ENCODE measurements around the gene PRICKLE2.

Gene PRICKLE2

GRCh38 chr3:64133272-64133671 is 92.0 kb downstream of the PRICKLE2 start:
- no peak for DNase-seq (ENCODE audit: low read depth)

GRCh38 chr3:64131725-64132469 is 93.4 kb downstream of the PRICKLE2 start:
- DNase-seq (ENCODE audit: low read depth), result no peak

DNA sequence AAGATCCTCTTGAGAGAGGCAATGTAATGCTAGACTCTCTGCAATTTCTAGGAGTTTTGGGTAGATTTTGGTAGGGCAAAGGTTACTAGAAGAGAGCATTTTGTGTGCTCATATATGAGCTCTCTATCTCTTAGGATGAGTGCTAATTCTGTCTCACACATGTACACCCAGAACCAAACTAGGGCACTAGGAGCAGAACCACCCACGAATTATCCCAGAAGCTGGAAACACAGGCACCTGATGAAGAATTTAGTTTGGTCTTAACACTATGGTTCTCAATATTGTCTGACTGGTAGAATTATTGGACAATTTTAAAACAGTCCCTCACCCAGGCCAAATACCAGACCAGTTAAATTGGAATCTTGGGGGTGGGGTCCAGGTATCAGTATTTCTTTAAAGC is 94.8 kb downstream of the PRICKLE2 start:
- DNase-seq (ENCODE audit: low read depth), result no peak

DNA sequence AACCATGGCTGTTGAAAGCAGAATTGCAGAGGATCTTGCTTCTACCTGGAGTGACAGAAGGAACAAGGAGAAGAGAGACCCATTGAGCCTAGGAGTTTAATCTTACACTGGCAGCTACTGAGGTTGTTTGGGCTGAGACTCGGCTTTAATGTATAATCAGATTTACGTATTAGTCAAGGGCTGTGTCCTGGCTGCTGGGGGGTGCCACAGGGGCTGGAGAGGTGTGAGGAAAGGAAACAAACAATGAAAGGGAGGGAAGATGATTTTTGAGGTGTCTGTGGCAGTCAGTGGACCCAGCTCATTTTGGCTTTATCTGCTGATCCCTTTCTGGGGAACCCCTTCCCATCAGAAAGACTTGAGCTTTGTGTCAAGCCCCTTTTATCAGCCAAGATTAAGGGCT is 95.7 kb downstream of the PRICKLE2 start:
- DNase-seq (ENCODE audit: low read depth), result no peak

GRCh38 chr3:64129106-64129505 is 96.2 kb downstream of the PRICKLE2 start:
- DNase-seq (ENCODE audit: low read depth), result no peak

- no peak for DNase-seq (ENCODE audit: low read depth)
Observed at GRCh38 chr3:64125561-64125960, 99.7 kb downstream of the PRICKLE2 start.

- DNase-seq (ENCODE audit: low read depth), result no peak
Observed at GRCh38 chr3:64123931-64124330, 101.3 kb downstream of the PRICKLE2 start.

GRCh38 chr3:64122476-64122875 is 102.8 kb downstream of the PRICKLE2 start:
- DNase-seq (ENCODE audit: low read depth), result no peak

DNA sequence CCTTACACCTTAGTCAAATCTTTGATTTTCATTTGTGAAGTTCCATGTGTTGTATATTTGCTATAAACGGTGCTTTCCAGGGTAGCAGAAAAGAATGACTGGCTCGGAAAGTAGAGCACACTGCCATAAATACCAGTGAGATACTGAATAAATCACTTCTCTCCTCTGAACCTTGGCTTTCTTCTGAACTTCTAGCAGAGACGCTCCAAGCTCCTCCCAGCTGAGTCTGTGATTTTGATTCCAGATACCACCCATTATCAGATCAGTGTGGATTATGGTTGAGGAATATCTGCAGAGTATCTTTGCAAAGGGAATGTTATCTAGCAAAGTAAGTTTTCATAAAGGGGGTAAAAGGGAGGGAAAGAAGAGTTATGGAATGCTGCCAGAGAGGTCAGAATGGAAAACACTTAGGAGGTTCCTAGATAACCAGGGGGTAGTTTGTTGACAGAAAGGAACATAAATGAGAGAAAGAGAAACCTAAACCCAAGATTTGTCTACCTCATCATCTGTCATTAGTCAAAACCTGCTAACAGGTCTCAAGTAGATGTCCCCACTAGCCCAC is 103.4 kb downstream of the PRICKLE2 start:
- DNase-seq (ENCODE audit: low read depth), result no peak

GRCh38 chr3:64120876-64121275 is 104.4 kb downstream of the PRICKLE2 start:
- DNase-seq (ENCODE audit: low read depth), result no peak

GRCh38 chr3:64117483-64117882 is 107.8 kb downstream of the PRICKLE2 start:
- no peak for DNase-seq (ENCODE audit: low read depth)

- no peak for DNase-seq (ENCODE audit: low read depth)
Observed at GRCh38 chr3:64114651-64115050, 110.6 kb downstream of the PRICKLE2 start.

- no peak for DNase-seq (ENCODE audit: low read depth)
Observed at GRCh38 chr3:64111872-64112271, 113.4 kb downstream of the PRICKLE2 start.

DNA sequence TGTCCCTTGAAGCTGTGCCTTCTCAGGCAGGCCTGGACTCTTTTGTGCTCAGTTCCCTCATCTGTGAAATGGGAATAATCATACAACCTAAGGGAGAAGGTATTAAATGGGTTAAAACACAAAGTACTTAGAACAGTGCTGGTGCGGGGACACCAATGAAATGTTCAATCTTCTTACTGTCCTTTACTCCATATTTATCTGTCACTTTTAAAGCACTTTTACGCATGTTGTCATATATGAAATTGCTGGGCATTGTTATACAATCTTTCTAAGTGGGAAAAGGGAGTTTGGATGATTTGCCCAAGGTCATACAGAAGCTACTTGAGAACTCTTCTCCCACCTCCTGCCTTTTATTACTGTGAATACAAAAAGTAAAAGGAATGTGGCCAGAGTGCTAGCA is 114.2 kb downstream of the PRICKLE2 start:
- no peak for DNase-seq (ENCODE audit: low read depth)

- DNase-seq (ENCODE audit: low read depth), result no peak
Observed at GRCh38 chr3:64110071-64110470, 115.2 kb downstream of the PRICKLE2 start.

- no peak for DNase-seq (ENCODE audit: low read depth)
Observed at GRCh38 chr3:64109438-64109837, 115.8 kb downstream of the PRICKLE2 start.

DNA sequence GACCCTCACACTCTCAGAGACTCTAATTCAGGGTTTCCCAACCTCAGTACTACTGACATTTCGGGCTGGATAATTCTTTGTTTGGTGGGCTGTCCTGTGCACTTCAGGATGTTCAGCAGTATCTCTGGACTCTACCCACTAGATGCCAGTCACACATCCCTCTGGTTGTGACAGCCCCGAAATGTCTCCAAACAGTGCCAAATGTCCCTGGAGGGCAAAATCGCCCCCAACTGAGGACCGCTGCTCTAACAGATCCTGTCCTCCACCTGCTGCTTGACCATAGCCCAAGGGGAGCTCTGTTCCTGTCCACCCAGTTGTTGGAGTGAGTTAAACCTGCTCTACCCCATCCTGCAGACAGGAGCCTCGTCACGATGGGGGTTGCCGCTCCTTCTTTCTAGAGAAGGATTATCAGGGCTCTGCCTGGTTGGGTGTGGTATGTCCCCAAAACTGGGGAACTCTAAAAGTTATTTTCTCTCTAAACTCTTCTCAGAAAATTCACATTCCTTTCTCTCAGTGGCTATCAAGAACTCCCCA is 116.4 kb downstream of the PRICKLE2 start:
- no peak for DNase-seq (ENCODE audit: low read depth)

DNA sequence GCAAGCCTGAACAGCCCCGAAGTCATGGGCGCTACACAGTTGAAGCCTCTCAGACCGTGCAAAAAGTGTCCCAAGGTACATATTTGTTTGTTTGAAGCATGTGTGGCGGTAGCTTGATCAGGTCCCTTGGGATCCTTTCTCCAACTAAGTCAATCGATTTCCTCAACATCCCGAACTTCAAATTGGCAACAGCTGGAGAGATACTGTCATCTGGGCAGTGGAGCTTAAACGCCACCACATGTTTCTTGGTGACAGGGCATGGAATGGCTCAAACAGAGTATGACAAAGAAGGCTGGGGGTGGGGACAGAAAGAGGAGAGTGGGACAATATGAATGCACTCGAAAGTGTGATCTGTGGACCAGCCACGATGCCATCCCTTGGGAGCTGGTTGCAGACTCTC is 117.0 kb downstream of the PRICKLE2 start:
- DNase-seq (ENCODE audit: low read depth), result no peak

- DNase-seq (ENCODE audit: low read depth), result no peak
Observed at GRCh38 chr3:64107190-64107589, 118.1 kb downstream of the PRICKLE2 start.

GRCh38 chr3:64105816-64106215 is 119.5 kb downstream of the PRICKLE2 start:
- no peak for DNase-seq (ENCODE audit: low read depth)

DNA sequence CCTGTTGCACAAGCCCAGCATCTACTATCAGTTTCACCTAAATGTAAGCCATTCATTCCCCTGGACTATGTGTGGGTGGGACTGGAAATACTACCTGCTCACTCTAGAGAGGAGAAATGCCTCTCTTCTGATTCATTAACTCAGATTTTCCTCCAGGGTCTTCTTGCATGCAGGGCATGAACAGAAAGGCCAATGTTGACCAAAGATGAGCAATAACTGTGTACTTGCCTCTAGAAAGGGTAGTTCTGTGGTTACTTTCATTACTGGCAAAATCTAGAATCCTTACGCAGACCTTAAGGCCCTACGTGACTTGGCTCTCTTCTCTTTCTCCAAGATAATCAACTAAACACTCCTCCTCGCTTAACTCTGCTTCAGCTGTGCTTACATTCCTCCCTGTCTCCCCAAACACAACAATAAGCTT is 120.6 kb downstream of the PRICKLE2 start:
- no peak for DNase-seq (ENCODE audit: low read depth)

DNA sequence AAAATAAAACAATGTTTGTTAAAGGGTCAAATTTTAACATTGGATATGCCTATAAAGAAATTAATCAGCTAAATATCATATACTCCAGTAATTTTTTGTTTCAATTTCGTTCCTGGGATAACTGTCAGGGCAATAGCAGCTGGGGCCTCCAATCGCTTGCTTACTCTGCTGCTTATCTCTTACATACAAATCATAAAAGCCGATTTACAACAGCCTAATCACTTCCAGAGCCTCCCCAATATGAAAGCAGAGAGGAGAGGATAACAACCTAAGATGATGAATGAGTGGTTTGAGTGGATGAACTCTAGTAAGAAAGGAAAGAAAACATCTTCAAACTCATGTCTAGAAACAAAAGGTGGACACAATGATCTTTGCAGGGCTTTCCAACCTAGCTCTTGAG is 121.3 kb downstream of the PRICKLE2 start:
- no peak for DNase-seq (ENCODE audit: low read depth)

DNA sequence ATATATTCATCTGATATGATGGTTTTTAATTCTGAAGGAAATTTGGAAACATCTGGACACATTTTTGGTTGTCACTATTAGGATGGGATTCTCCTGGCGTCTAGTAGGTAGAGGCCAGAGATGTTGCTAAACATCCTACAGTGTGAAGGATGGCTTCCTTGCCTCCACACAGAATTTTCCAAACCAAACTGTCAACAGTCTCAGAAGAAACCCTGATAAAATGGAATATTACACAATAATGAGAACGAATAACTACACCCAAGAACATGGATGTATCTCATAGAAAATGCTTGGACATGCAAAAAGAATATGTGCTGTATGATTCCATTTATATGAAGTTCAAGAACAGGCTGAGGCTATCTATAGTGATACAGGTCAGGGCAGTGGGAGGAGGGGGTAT is 122.1 kb downstream of the PRICKLE2 start:
- no peak for DNase-seq (ENCODE audit: low read depth)

DNA sequence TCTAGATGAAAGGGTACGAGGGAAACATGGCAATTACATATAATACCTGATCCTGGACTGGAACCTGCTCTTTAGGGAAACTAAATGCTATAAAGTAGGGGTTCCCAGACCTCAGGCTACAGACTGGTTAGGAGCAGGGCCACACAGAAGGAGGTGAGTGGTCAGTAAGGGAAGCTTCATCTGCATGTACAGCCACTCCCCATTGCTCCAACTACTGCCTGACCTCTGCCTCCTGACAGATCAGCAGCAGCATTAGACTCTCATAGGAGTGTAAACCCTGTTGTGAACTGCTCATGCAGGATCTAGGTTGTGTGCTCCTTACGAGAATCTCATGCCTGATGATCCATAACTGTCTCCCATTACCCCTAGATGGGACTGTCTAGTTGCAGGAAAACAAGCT is 123.1 kb downstream of the PRICKLE2 start:
- no peak for DNase-seq (ENCODE audit: low read depth)

Measured in stimulated activated CD4-positive, alpha-beta T cell treated with anti-CD3 and anti-CD28 coated beads, Interleukin-2, amount 100 ng/mL, for 4 hours (primary cell).